ENCODE measurements around the gene BICDL1.

BICDL1 gene

DNA sequence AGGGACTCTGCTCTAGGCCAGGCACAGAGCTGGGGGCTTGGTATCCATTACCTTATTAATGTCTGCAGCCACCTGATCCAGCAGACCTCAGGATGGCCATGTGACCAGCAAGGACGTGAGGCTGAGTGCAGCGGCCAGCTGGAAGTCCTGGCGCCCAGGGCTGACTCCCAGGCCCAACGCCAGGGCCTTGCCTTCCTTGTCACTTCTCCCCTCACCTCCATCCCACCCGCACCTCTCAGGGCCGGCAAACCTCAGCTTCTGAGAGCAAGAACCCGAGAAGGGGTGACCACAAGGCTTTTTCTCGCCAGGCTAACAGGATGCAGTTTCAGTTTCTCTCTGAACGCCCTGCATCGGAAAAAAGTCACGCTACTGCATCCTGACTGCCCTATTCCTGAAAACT, 112.1 kb downstream of the BICDL1 start:
- DNase-seq (ENCODE audit: low spot score) = no peak

DNA sequence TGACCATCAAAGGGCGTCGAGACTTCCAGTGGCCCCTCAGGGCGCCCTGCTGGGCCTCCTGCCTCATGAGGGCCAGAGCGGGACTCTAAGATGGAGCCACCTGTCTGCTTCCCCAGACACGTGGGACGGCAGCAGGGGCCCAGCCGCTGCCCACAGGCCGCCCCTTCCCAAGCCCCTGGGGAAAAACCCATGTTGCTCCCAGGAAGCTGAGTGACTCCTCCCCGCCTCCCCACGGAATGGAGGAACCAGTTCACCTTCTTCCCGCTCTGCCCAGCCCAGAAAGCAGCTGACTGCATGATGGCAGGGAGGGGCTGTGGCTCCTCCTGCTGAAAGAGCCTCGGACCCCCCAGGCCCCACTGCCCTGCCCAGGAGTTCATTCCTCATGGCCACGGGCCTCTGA, 112.6 kb downstream of the BICDL1 start:
- DNase-seq (ENCODE audit: low spot score) = no peak

DNA sequence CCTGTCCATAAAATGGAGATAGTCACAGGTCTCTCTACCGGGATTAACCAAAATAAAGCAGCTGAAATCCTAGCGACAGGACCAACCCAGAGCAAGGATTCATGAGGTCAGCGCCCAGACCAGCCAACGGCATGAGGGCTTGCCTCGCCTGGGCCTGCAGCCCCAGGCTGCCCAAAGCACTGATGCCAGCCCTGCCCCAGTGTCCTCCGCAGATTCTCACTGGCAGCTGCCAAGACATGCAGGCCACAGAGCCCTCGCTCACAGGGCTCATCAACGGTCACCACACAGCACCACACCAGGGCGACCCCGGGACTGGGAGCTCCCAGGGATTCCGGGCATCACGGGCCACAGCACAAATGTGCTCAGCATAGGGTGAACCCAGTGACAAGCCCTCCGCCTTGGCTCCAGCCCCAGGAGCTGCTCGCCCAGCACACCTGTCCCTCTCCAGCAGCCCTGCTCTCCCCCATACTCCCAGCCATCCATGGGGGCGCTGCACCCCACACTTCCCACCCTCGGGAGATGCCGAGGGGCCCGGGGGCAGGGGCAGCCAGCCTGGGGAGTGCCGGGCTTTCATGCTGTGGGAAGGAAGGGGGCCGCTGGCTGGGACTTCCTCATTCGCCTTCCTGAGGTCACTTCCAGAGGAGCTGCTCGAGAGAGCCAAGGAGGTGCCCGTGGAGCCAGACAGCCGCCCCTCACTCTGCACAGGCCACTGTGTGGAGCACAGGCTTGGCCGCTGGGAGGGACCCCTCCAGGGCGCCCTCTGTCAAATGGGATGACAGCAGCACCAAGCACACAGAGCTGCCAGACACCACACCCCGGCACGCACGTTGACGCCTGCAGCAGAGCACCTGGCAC, 113.4 kb downstream of the BICDL1 start:
- no peak for DNase-seq (ENCODE audit: low spot score)

DNA sequence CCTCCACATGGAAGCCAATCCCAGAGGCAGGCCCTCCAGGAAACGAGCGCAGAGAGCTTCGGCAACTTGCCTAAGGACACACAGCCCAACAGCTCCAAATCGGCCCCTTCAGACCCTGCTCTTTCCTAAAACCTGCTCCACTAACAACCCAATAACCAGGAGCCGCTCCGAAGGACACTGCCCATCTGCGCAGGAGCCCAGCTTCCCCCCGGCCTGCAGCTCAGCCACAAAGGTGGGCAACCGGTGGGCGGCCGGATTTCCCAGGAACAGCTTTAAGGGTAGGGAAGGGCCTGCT, 114.0 kb downstream of the BICDL1 start:
- DNase-seq (ENCODE audit: low spot score) = no peak

DNA sequence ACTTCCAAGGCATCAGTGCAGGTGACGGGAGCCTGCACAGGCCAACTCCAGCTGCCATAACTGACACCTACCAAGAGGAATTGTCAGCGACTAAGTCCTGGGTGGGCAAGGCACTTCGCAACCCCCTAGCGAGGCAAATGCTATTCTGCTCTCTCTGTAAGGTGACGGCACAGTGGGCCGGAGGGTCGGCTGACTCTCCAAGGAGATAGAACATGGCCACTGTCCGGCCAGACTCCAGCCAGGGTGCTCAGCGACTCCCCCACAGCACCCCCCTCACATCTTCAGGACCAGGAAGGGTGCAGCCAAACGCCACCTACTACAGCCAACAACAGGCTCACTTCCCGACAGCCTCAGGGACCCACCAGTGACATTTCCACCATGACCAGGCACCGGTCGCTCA, 114.3 kb downstream of the BICDL1 start:
- DNase-seq (ENCODE audit: low spot score) = no peak

DNA sequence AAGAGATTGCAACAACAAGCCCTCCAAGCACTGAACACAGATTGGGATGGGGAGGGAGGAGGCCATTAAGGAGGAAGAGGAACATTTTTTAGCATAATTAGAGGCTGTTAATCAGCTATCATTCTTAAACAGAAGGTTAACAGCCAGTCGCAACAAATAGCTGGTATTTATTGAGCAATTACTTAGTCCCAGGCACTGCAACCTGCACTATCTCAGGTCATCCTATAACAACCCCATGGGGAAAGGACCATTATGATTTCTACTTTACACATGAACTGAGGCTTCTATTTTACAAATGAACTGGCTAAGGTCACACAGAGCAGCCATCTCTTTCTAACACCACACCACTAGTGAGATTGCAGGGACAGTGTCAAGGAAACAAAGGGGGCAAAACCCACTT, 117.1 kb downstream of the BICDL1 start:
- DNase-seq (ENCODE audit: low spot score) = no peak

DNA sequence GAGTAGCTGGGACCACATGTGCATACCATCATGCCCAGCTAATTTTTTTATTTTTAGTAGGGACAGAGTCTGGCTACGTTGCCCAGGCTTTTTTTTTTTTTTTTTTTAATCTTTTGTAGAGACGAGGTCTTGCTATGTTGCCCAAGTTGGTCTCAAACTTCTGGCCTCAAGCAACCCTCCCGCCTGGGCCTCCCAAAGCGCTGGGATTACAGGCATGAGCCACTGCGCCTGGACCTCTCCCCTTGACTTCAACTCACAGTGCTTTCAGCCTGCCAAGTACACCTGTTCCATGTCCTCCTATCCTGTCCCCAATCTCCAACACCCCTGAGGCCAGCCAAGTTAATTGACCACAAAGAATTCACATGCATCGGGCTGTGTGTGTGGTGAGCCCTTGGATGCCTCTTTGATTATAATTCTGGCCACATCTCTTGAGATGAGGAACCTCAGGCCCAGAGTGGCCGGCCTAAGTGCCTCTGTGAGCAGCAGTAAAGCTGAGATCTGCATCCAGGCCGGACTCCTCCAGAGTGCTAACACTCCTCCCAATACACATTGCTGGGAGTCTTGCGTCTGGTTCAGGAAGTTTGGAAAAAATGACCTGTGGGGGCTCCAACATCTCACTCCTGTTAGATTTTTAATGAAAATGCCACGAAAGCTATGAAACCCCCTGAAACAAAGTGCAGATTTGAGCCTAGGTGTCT, 120.7 kb downstream of the BICDL1 start:
- DNase-seq (ENCODE audit: low spot score) = no peak

DNA sequence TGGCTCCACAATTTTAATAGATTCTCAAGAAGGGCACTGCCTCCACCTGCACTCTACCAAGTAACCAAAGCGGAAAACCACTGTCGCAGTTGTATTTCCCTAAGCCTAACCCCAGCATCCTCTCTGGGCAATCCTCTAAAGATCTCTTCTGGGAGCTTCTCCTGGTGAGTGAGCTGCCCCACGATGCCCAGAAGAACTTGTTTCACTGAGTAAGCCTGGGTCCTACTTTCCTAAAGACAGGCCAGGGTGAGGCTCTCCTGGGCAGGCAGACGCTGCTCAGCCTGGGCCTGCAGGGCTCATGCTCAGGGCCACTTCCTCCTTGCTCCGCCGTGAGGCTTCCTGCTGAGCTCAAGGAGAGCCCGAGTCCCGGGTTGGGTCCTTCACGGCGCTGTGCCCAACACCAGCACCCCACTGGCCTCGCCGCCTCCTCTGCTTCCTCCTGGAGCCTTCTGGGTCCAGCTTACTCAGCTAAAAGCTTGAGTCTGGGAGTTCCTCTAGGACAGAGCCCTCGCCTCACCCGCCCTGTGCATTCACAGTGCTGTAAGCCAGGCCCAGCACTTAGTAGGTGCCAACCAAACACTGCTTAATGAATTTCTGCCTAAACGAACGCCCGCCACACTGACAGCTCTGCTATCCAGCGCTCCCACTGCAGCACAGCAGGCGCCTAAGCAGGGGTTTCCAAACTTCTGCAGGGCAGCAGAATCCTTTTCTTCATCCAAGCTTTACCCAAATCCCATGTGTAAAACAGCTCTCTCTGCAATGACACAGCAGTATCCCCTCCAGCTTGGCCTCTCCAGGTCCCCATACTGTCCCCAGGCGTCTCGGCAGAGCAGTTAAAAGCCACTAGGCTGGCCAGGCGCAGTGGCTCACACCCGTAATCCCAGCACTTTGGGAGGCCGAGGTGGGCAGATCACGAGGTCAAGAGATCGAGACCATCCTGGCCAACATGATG, 121.8 kb downstream of the BICDL1 start:
- DNase-seq (ENCODE audit: low spot score) = no peak

DNA sequence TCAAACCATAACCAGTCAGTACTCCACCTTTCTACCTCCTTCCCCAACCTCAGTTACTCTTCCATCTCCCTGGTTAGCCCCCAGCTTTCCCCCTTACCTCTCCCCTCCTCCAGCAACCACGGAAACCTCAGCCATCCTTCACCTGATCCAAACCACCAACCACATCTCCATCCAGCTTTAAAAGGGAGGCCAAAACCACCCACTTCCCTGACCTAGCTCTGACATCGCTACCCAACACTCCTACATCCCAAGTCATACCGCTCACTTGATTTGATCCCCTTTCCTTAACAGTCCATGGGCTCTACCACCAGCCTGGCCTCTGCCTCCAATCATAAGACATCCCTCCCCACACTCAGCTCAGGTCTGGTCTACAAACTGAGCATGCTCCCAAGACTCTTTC, 126.0 kb downstream of the BICDL1 start:
- no peak for DNase-seq (ENCODE audit: low spot score)

DNA sequence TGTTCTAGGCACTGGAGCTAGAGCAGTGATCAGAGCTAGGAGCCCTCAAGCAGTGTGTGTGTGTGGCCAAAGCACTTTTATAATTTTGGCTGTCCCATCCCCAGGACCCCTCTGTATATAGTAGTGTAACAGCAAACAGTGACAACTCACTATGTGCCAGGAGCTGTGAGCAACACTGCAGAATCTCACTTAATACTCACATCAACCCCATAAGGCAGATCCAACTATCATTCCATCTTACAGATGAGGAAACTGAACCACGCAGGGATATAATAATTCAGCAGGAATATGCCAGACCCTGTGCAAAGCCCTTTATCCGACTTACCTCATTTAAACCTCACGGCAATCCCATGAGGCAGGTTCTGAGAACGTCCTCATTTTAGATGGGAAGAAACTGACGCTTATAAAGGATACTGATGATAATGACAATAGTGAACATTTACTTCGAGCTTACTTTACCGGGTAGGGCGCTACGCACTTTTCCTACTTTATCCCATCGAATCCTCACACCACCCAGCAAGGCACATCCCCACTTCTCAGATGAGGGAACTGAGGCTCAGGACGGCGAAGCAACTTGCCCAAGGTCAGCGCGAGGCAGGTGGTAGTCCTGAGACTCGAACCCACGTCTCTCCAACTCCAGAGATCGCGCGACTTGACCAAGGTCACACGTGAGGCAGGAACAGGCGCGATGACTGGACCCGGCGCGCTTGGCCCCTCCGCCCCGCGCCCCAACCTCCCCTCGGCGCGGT, 126.8 kb downstream of the BICDL1 start:
- peak; percentile 64 for DNase-seq (ENCODE audit: low spot score)

DNA sequence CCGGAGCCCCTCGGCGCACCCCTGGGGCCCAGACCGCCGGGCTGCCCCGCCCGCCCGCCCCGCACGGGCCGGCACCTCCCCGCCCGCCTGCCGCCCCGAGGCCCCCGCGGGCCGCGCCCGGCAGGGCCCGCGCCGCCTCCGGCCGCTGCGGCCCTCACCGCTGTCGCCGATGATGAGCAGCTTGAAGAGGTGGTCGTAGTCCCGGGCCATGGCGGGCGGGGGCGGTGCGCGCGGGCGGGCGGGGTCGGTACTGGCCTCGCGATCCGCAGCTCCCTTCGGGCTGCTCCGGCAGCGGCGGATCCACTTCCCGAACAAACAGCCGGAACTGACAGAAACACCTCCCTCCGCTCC, 127.4 kb downstream of the BICDL1 start, which contains the start of gene RAB35:
Gene RAB35 (minus strand): TSS at position 313 of the 351 bp plus-strand sequence. CDS start 103 bp downstream, at position 210.
- DNase-seq (ENCODE audit: low spot score) = no peak

DNA sequence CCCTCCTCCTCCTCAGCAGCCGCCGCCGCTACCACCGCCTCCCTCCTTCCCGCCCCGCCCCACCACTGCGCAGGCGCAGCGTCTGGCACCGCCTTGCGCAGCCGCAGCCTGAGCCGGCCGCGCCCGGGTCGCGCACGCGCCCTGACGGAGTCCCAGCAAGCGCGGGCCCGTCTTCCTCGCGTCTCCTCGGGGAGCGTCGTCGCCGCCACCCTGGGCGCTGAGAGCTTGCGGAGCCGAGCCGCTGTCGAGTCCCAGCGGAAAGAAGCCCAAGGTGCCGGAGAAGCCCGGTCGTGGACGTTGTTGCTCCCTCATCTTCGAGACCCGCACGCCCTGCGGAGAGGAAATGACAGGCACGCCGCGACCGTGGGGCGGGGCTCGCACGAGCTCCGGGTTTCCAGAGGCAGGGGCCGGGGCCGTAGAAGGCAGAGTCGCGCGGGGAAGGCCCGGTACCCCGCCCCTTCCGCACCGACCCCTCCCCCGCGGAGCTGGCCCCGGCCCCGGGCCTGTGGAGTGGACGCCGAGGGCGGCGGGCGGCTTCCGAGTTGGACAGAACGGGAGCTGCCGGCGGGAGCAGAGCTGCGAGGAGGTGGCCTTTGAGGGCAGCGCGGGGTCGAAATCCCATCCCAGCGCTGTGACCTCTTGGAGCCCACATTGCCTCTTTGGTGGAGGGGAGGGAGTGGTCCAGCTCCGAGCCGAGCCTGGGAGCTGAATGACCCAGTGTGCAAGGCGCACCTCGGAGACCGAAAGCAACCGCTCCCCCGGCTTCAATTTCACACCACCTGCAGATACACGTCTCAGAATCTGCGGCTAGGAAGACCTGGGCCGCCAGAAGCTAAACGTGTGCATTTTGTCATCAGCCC, 128.0 kb downstream of the BICDL1 start:
- DNase-seq (ENCODE audit: low spot score) = peak; percentile 97

DNA sequence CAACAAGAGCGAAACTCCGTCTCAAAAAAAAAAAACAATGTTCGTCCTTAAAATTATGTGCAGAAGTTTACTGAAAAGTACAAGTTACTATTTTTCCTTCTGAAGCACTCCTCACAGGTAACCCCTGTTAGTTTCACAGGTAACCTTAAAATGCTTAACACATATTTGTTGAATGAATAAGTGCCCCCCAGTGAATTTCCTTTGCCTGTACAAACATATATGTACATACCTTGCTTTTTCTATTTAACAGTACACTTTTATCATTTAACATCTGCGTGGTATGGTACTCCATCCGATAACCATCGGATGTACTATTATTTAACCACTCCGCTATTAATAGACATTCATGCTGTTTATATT, 128.9 kb downstream of the BICDL1 start:
- no peak for DNase-seq (ENCODE audit: low spot score)

DNA sequence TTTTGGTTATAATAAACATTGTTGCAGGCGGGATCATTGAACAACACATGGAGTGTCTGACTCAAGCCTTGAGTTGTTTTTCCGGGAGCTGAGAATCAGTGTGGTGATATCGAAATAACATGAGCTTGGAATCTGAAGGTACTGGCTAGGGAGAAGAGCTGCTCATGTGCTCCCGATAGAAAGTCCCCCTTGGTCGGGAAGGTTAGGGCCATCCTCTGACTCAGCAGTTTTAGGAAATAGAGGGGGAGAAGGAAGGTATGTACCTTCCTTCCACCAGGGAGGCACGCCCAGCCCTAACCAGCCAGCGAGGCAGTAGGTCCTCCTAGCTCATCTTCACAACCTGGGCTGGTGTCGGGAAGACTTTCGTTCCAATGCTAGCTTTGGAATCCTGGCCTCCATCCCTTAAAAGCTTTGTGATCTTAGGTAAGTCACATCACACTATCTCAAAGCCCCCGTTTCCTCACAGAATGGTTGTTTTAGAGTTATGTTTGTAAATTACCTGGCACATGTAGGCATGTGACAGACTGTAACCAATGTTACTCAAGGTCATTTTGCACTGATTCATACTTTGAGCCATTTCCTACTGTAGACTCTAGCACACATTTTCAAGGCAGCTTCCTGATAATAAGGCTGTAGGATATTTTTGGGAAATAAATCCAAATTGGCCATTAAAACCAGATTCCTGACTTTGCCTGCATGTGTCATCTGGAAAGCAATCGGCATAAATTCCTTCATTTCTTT, 129.5 kb downstream of the BICDL1 start:
- no peak for DNase-seq (ENCODE audit: low spot score)

DNA sequence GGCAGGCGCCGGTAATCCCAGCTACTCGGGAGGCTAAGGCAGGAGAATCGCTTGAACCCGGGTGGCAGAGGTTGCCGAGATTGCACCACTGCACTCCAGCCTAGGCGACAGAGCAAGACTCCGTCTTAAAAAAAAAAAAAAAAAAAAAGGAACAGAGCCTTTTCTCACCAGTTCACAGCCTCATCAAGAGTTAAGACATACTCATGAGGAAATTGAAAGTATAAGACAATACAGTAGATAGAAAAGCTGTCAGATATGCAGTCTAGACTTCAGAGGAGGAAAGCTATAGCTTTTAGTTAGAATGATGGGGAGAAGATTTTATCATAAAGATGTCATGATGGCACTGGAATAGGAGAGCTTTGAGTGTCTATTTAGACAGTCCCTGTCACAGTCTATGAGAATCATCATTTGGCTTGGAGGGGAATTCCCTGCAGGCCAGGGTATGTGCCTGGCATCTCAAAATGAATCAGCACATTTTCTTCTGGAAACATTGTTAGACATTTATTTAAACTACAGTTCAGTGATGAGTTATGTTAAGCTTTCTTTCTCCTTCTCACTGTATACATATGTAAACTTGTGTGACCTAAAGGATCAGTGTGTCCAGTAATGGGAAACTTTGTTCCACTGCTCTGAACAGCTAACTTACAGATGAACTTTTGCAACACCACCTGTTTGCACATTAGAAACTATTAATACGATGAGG, 130.4 kb downstream of the BICDL1 start:
- DNase-seq (ENCODE audit: low spot score) = no peak

DNA sequence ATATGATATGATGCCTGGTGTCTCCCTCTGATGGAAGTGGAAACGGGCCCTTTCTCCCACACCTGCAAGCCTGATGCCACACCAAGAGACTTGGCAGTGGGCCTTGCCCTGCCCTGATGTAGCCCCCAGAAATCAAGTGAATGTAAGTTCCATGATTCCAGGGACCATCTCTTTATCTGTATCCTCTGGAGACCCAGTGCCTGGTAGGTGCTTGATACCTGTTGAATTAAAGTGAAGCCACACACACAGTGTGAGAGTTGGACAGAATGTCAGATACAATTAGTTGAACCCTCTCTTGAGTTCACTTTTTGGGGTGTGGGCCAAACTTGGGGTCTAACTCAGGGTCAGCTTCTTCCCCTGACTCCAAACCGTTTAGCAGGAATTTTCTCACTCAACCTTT, 132.3 kb downstream of the BICDL1 start:
- no peak for DNase-seq (ENCODE audit: low spot score)

DNA sequence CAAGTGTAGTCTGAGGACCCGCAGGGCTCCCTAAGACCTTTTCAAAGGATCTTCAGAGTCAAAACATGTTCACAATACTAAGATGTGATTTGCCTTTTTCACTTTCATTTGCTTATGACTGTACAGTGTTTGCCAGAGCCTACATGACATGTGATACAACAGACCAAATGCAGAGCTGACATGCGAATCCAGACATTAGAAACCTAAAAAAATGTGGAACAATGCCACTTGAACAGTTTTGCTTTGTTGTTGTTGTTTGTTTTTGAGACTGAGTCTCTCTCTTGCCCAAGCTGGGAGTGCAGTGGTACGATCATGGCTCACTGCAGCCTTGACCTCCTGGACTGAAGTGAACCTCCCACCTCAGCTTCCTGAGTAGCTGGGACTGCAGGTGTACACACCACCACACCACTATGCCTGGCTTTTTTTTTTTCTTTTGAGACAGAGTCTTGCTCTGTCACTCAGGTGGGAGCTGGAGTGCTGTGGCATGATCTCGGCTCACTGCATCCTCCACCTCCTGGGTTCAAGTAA, 132.8 kb downstream of the BICDL1 start:
- no peak for DNase-seq (ENCODE audit: low spot score)

DNA sequence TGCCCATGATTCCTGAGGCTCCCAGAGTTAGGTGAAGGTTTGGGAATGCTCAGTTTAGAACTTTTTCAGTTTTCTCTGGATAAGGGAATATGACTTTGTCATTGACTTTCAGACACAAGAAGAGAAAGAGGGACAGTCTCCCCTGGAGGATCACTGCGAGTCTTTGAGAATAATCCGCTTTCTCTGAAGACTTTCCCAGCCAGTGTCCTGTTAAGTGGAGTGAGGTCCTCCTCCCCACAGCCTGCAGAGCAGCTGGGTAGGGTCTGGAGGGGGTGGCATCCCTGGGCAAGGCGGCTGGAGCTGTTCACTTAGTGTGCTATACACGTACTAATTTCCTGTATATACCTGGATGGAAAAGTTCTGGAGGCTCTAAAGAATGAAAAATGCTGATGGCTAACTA, 136.0 kb downstream of the BICDL1 start:
- DNase-seq (ENCODE audit: low spot score) = no peak
